ENCODE measurements around the gene SLAMF6. TPM values are rescaled to one million over a fixed set of nuclear protein-coding genes. Genes with fewer than 3 reads are reported as not detected.
"Not testable (repeated sequence)": the region's sequence is repeated elsewhere in the genome, so short reads cannot be mapped to it uniquely, and the experiment has no call there.

SLAMF6 gene
- total RNA-seq, 4 donors from 2014 or later, result 0.49 to 1.2 (median 0.62) TPM; not detected in 1

GRCh38 chr1:160534823-160535605 is 12.0 kb upstream of the SLAMF6 start:
- no peaks in the 10 kb centered on the region for H3K4me1 ChIP-seq
- no peak overlapping the region for H3K27ac ChIP-seq
- no peaks in the 10 kb centered on the region for H3K27me3 ChIP-seq
- WGBS, 2 donors (ENCODE audit: low coverage in 1 of 2), result 64 to 66% methylated on average over 3 of the region's 3 CpGs
- no peak for TF ChIP-seq POLR2AphosphoS5 (IDR thresholded peaks at IDR 0.05)
- TF ChIP-seq CTCF (IDR thresholded peaks at IDR 0.05), result no peak
- no peak for TF ChIP-seq POLR2A (IDR thresholded peaks at IDR 0.05)
- no peak for TF ChIP-seq EP300 (IDR thresholded peaks at IDR 0.05)
- no peak overlapping the region for H3K4me3 ChIP-seq
- no peak for ATAC-seq
- peaks cover 0 to 31% (median 0%) of the 10 kb centered on the region in 3 donors for H3K9me3 ChIP-seq
- no peaks in the 10 kb centered on the region for H3K36me3 ChIP-seq

DNA sequence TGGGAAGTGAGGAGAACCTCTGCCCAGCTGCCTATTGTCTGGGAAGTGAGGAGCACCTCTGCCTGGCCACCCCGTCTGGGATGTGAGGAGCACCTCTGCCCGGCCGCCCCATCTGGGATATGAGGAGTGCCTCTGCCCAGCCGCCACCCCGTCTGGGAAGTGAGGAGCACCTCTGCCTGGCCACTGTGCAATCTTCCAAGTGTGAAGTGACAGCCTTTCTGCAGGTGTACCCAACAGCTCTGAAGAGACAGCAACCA is 9.4 kb upstream of the SLAMF6 start:
- H3K4me1 ChIP-seq, H3K36me3 ChIP-seq, H3K27ac ChIP-seq, H3K27me3 ChIP-seq, H3K4me3 ChIP-seq, ATAC-seq: not testable (repeated sequence)
- WGBS, 2 donors (ENCODE audit: low coverage in 1 of 2), result no CpG with 5 or more reads among the region's 5 CpGs
- peaks cover 0 to 31% (median 0%) of the 10 kb centered on the region in 3 donors for H3K9me3 ChIP-seq

- not testable (repeated sequence) for H3K4me1 ChIP-seq, H3K36me3 ChIP-seq, ATAC-seq, H3K27me3 ChIP-seq, H3K4me3 ChIP-seq, H3K27ac ChIP-seq
- WGBS, 2 donors (ENCODE audit: low coverage in 1 of 2), result 100% methylated on average over 1 of the region's 29 CpGs; no CpG with 5 or more reads in 1 of the 2 donors
- peaks cover 0 to 31% (median 0%) of the 10 kb centered on the region in 3 donors for H3K9me3 ChIP-seq
These were observed 8.9 kb upstream of the SLAMF6 start for GRCh38 chr1:160531809-160532556.

- not testable (repeated sequence) for H3K27me3 ChIP-seq, H3K36me3 ChIP-seq, H3K4me1 ChIP-seq, ATAC-seq, H3K27ac ChIP-seq, H3K4me3 ChIP-seq
- peaks cover 0 to 23% (median 0%) of the 10 kb centered on the region in 3 donors for H3K9me3 ChIP-seq
- no CpG with 5 or more reads among the region's 7 CpGs for WGBS, 2 donors (ENCODE audit: low coverage in 1 of 2)
These were observed 6.4 kb upstream of the SLAMF6 start for GRCh38 chr1:160529401-160529952.

DNA sequence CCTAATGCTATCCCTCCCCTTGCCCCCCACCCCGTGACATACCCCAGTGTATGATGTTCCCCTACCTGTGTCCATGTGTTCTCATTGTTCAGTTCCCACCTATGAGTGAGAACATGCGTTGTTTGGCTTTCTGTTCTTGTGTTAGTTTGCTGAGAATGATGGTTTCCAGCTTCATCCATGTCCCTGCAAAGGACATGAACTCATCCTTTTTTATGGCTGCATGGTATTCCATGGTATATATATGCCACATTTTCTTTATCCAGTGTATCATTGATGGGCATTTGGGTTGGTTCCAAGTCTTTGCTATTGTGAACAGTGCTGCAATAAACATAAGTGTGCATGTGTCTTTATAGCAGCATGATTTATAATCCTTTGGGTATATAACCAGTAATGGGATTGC is 734 bp upstream of the SLAMF6 start:
- not testable (repeated sequence) for H3K4me1 ChIP-seq, H3K27me3 ChIP-seq, H3K36me3 ChIP-seq, H3K27ac ChIP-seq, ATAC-seq, H3K4me3 ChIP-seq
- H3K9me3 ChIP-seq, result peaks cover 0 to 10% (median 0%) of the 10 kb centered on the region in 3 donors
- WGBS, 2 donors (ENCODE audit: low coverage in 1 of 2), result 55 to 70% methylated on average over 2 of the region's 2 CpGs

DNA sequence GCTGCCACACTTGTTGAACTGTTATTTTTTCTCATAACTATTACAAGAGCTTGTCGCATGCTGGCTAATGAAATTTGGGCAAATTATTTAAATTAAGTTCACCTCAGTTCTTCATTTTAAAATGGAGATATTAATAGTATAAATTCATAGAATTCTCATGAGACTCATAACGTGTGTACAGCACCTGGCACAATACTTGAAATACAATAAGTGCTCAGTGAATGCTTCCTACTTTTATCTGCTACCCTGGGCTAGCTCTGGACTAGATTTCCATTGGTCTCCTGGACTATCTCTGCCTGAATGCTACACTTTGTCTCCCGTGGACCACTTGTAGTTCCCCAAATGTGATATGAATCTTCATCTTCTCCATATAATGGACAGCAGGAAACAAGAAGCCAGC is 919 bp downstream of the SLAMF6 start:
- Histone ChIP-seq H3K4me3 (no peak overlapping the region), H3K27me3 (no peaks in the 10 kb centered on the region), H3K36me3 (no peaks in the 10 kb centered on the region), H3K9me3 (peaks cover 0 to 10% (median 0%) of the 10 kb centered on the region in 3 donors), H3K27ac (no peak overlapping the region), H3K4me1 (no peaks in the 10 kb centered on the region)
- no peak for TF ChIP-seq EP300 (IDR thresholded peaks at IDR 0.05)
- no peak for TF ChIP-seq POLR2A (IDR thresholded peaks at IDR 0.05)
- no peak for TF ChIP-seq CTCF (IDR thresholded peaks at IDR 0.05)
- TF ChIP-seq POLR2AphosphoS5 (IDR thresholded peaks at IDR 0.05), result no peak
- 56 to 58% methylated on average over 3 of the region's 3 CpGs for WGBS, 2 donors (ENCODE audit: low coverage in 1 of 2)
- no peak for ATAC-seq

- no peak overlapping the region for H3K27ac ChIP-seq
- no peaks in the 10 kb centered on the region for H3K27me3 ChIP-seq
- ATAC-seq, result no peak
- WGBS, 2 donors (ENCODE audit: low coverage in 1 of 2), result 58 to 80% methylated on average over 1 to 2 of the region's 2 CpGs
- H3K36me3 ChIP-seq, result no peaks in the 10 kb centered on the region
- H3K4me1 ChIP-seq, result no peaks in the 10 kb centered on the region
- H3K9me3 ChIP-seq, result peaks cover 0 to 10% (median 0%) of the 10 kb centered on the region in 3 donors
- H3K4me3 ChIP-seq, result no peak overlapping the region
- TF ChIP-seq EP300 (IDR thresholded peaks at IDR 0.05), result no peak
- no peak for TF ChIP-seq POLR2A (IDR thresholded peaks at IDR 0.05)
- TF ChIP-seq CTCF (IDR thresholded peaks at IDR 0.05), result no peak
These were observed 1.5 kb downstream of the SLAMF6 start for GRCh38 chr1:160521554-160521953.
